ENCODE results near the gene NINL. TPM values are rescaled to one million over a fixed set of nuclear protein-coding genes. Genes with fewer than 3 reads are reported as not detected.

NINL gene
- total and polyA plus RNA-seq, 4 donors, result 1.9 to 3.6 (median 2.8) TPM

GRCh38 chr20:25454153-25454900, 131.0 kb downstream of the NINL start (continued):
- TF ChIP-seq HNF4G (IDR thresholded peaks at IDR 0.05) (no peak), EGR1 (IDR thresholded peaks at IDR 0.05; ENCODE audit: low read depth in 2 of 2) (no peak), CTCF (IDR thresholded peaks at IDR 0.05; ENCODE audit: low read depth, low read length, missing input control) (no peak), ZBTB33 (IDR thresholded peaks at IDR 0.05) (no peak), RXRA (IDR thresholded peaks at IDR 0.05) (no peak)

- H3K27ac ChIP-seq (ENCODE audit: low read depth in 1 of 2, low read length in 2 of 2), result no peak overlapping the region
- TF ChIP-seq GABPA (IDR thresholded peaks at IDR 0.05 in 1 of 2, conservative IDR thresholded peaks at IDR 0.05 in 1 of 2), result no peak
- TF ChIP-seq EGR1 (IDR thresholded peaks at IDR 0.05; ENCODE audit: low read depth in 2 of 2), result no peak
- no peak for TF ChIP-seq FOXA1 (IDR thresholded peaks at IDR 0.05)
- TF ChIP-seq MAX (IDR thresholded peaks at IDR 0.05), result no peak
- no peak for TF ChIP-seq NR2F2 (IDR thresholded peaks at IDR 0.05)
- TF ChIP-seq JUND (IDR thresholded peaks at IDR 0.05), result no peak
- no peak for TF ChIP-seq SP1 (IDR thresholded peaks at IDR 0.05)
- no peak for TF ChIP-seq ATF3 (IDR thresholded peaks at IDR 0.05)
- TF ChIP-seq TAF1 (conservative IDR thresholded peaks at IDR 0.05), result no peak
- no peak for TF ChIP-seq RXRA (IDR thresholded peaks at IDR 0.05)
- no peak for TF ChIP-seq ZBTB33 (IDR thresholded peaks at IDR 0.05)
- TF ChIP-seq HNF4A (conservative IDR thresholded peaks at IDR 0.05), result no peak
- no peak for TF ChIP-seq YY1 (IDR thresholded peaks at IDR 0.05)
- TF ChIP-seq CTCF (IDR thresholded peaks at IDR 0.05; ENCODE audit: low read depth, low read length, missing input control), result no peak
- TF ChIP-seq REST (IDR thresholded peaks at IDR 0.05), result no peak
- peaks cover 3 to 40% (median 15%) of the 10 kb centered on the region in 4 donors for H3K36me3 ChIP-seq (ENCODE audit: control insufficient read depth in 4 of 4, insufficient read depth in 3 of 4, low read depth in 1 of 4, low read length in 3 of 4)
- 91% methylated on average over 25 of the region's 25 CpGs for WGBS
- no peaks in the 10 kb centered on the region for H3K4me1 ChIP-seq (ENCODE audit: control insufficient read depth in 4 of 4, insufficient read depth in 4 of 4, low read length in 3 of 4)
- no peaks in the 10 kb centered on the region for H3K27me3 ChIP-seq (ENCODE audit: control insufficient read depth in 4 of 4, insufficient read depth in 4 of 4, low read length in 3 of 4)
- H3K9ac ChIP-seq (ENCODE audit: low read depth in 1 of 2, low read length in 2 of 2), result no peak overlapping the region
- DNase-seq (ENCODE audit: low spot score), result no peak
- no peak overlapping the region for H3K4me3 ChIP-seq (ENCODE audit: low read depth in 1 of 3, low read length in 3 of 3)
- H3K9me3 ChIP-seq (ENCODE audit: control insufficient read depth in 4 of 4, low read length in 3 of 4), result no peaks in the 10 kb centered on the region
Measured at GRCh38 chr20:25453035-25453810, 132.1 kb downstream of the NINL start.

Data from liver (tissue), 9 donors.